Adrenal gland (tissue), 12 donors: ENCODE results near the gene ACBD7. TPM values are rescaled to one million over a fixed set of nuclear protein-coding genes. Genes with fewer than 3 reads are reported as not detected.

Experiments
- DNase-seq, 7 donors: peaks; one replicate each; pipeline ENCODE4 v3.0.0-alpha.2; 2019 to 2020
- H3K27ac ChIP-seq, 5 donors: fragments of 200-600 bp; sonication (generic) in 4 of 5; 1 replicate in 3 of 5; 2 replicates in 2 of 5; pipeline versions ENCODE4 v1.5.1 to v1.8.0; 2016 to 2020; ENCODE audit warnings: mild to moderate bottlenecking in 1 of 5
- H3K27me3 ChIP-seq: fragments of 200-600 bp; 2 replicates; pipeline ENCODE4 v1.8.0; 2021
- H3K36me3 ChIP-seq, 2 donors: fragments of 200-600 bp; replicated peaks in 1 of 2; 1 replicate in 1 of 2; 2 replicates in 1 of 2; pipeline versions ENCODE4 v1.5.1 to v1.8.0; 2018 to 2022
- H3K4me1 ChIP-seq, 2 donors: fragments of 200-600 bp; replicated peaks in 1 of 2; 1 replicate in 1 of 2; 2 replicates in 1 of 2; pipeline versions ENCODE4 v1.5.1 to v1.8.0; 2018 to 2021
- H3K4me3 ChIP-seq, 4 donors: fragments of 200-600 bp; sonication (generic) in 3 of 4; one replicate each; pipeline ENCODE4 v1.5.1; 2016 to 2018
- H3K9me3 ChIP-seq, 3 donors: fragments of 200-600 bp; sonication (generic) in 1 of 3; replicated peaks in 1 of 3; 1 replicate in 2 of 3; 2 replicates in 1 of 3; pipeline versions ENCODE4 v1.5.1 to v1.8.0; 2016 to 2021
- CTCF ChIP-seq, 6 experiments: fragments of 450-650 bp in 4 of 6; fragments of 200-600 bp in 2 of 6; sonication (generic) in 1 of 6; IDR thresholded peaks; 1 replicate in 5 of 6; 2 replicates in 1 of 6; pipeline versions ENCODE4 v1.5.1 to v1.8.0; 2016 to 2021; ENCODE audit warnings: antibody characterized with exemption in 6 of 6, mild to moderate bottlenecking in 2 of 6, moderate library complexity in 1 of 6
- POLR2A ChIP-seq, 2 donors: fragments of 450-650 bp; IDR thresholded peaks; one replicate each; pipeline ENCODE4 v1.6.1; 2017; ENCODE audit warnings: antibody characterized with exemption in 2 of 2, mild to moderate bottlenecking in 2 of 2, moderate library complexity in 1 of 2
- WGBS, 4 donors: extraction: QIAGEN DNeasy Blood & Tissue Kit in 2 of 4; methylation state at CpG; one replicate each; pipeline versions ENCODE4 v1.1.5 to v1.1.7; 2013 to 2017; 5-methylcytosine and 5-hydroxymethylcytosine counted together
- intact Hi-C, 2 donors: fragments of 100-400 bp; cut with DNase I; formaldehyde crosslinking; loops; one replicate each; pipeline versions ENCODE4 v1.14.1 to v1.15.0; 2022 to 2023
- polyA plus RNA-seq, 3 donors: library from polyadenylated mRNA; stranded (reverse); fragments of 200-250 nt in 2 of 3; fragments of 350-450 nt in 1 of 3; fragmentation: Illumina TruSeq in 1 of 3; extraction: RNeasy Lipid Tissue Mini Kit (QIAGEN cat#74804) in 1 of 3; gene quantifications; one replicate each; pipeline ENCODE4 v1.2.3, GENCODE V29; 2013 to 2014
- total RNA-seq, 9 donors: library from RNA; depleted of rRNA in 4 of 9; stranded (reverse); fragments of >200 nt in 4 of 9; fragments of 120-200 nt in 1 of 9; fragmentation: NEBNext Ultra II Directional in 1 of 9; extraction: Animal tissue kit (Norgen Biotek cat#: 25700) in 1 of 9; gene quantifications; one replicate each; pipeline versions ENCODE4 v1.1.0 to v1.2.4, GENCODE V29; 2013 to 2023
- donor health status: healthy with polysubstance abuse.
- donor health status: Bipolar disorder and iron deficiency.
- donor health status: DM: yes; HTN: yes; CAD: no.
- donor health status: DM: no; HTN: no; CAD: no.
- donor health status: DM: no; HTN: no; CAD: no.
- donor health status: DM: yes; HTN: yes; CAD: no.

The ACBD7 gene
- total and polyA plus RNA-seq, 12 donors = 0.18 to 1.4 (median 0.32) TPM; not detected in 7

- Histone ChIP-seq H3K9me3 (no peaks in the 10 kb centered on the region), H3K36me3 (peaks cover 0 to 4% of the 10 kb centered on the region in 2 donors), H3K27me3 (no peaks in the 10 kb centered on the region), H3K4me3 (no peak overlapping the region), H3K27ac (no peak overlapping the region), H3K4me1 (no peaks in the 10 kb centered on the region)
- TF ChIP-seq CTCF (IDR thresholded peaks at IDR 0.05) = no peak
- TF ChIP-seq POLR2A (IDR thresholded peaks at IDR 0.05) = no peak
- DNase-seq = no peak
- intact Hi-C loops = no loop called here
- 63 to 90% (median 85%) methylated on average over 1 of the region's 1 CpG for WGBS, 4 donors
These were observed 30.0 kb upstream of the ACBD7 start for GRCh38 chr10:15118615-15119014.

GRCh38 chr10:15116225-15116624 is 27.6 kb upstream of the ACBD7 start:
- H3K27me3 ChIP-seq = no peaks in the 10 kb centered on the region
- TF ChIP-seq CTCF (IDR thresholded peaks at IDR 0.05) (no peak), POLR2A (IDR thresholded peaks at IDR 0.05) (no peak)
- H3K9me3 ChIP-seq = no peaks in the 10 kb centered on the region
- no peak overlapping the region for H3K4me3 ChIP-seq
- H3K4me1 ChIP-seq = no peaks in the 10 kb centered on the region
- H3K27ac ChIP-seq = no peak overlapping the region
- peaks cover 0 to 4% of the 10 kb centered on the region in 2 donors for H3K36me3 ChIP-seq
- intact Hi-C loops = no loop called here
- DNase-seq = no peak
- 96 to 98% (median 96%) methylated on average over 5 of the region's 5 CpGs for WGBS, 4 donors

- no peaks in the 10 kb centered on the region for H3K36me3 ChIP-seq
- no peak for TF ChIP-seq CTCF (IDR thresholded peaks at IDR 0.05)
- no peak for TF ChIP-seq POLR2A (IDR thresholded peaks at IDR 0.05)
- H3K4me1 ChIP-seq = no peaks in the 10 kb centered on the region
- intact Hi-C loops = no loop called here
- no peak for DNase-seq
- no peaks in the 10 kb centered on the region for H3K9me3 ChIP-seq
- no peak overlapping the region for H3K27ac ChIP-seq
- no peak overlapping the region for H3K4me3 ChIP-seq
- no peaks in the 10 kb centered on the region for H3K27me3 ChIP-seq
- 88 to 96% (median 93%) methylated on average over 4 of the region's 4 CpGs for WGBS, 4 donors
These were observed 25.2 kb upstream of the ACBD7 start for GRCh38 chr10:15113766-15114165.

GRCh38 chr10:15112657-15113056 is 24.1 kb upstream of the ACBD7 start:
- Histone ChIP-seq H3K4me1 (no peaks in the 10 kb centered on the region), H3K9me3 (no peaks in the 10 kb centered on the region), H3K27me3 (no peaks in the 10 kb centered on the region), H3K36me3 (no peaks in the 10 kb centered on the region), H3K4me3 (no peak overlapping the region), H3K27ac (no peak overlapping the region)
- intact Hi-C loops = no loop called here
- 95 to 96% (median 95%) methylated on average over 13 of the region's 13 CpGs for WGBS, 4 donors
- DNase-seq = no peak
- no peak for TF ChIP-seq POLR2A (IDR thresholded peaks at IDR 0.05)
- TF ChIP-seq CTCF (IDR thresholded peaks at IDR 0.05) = no peak
